ENCODE data around the gene TLR8.
"Not testable (repeated sequence)": the region's sequence is repeated elsewhere in the genome, so short reads cannot be mapped to it uniquely, and the experiment has no call there.

TLR8 gene

GRCh38 chrX:12912791-12913482 lies 6.5 kb downstream of the TLR8 start:
- FAIRE-seq (no peak), DNase-seq (ENCODE audit: insufficient read length, low spot score) (no peak)
- TF ChIP-seq POLR2A (IDR thresholded peaks at IDR 0.05; ENCODE audit: low read depth, low read length) = no peak

GRCh38 chrX:12917753-12918152 lies 11.3 kb downstream of the TLR8 start:
- DNase-seq (ENCODE audit: insufficient read length, low spot score) (no peak), FAIRE-seq (no peak)
- no peak for TF ChIP-seq POLR2A (IDR thresholded peaks at IDR 0.05; ENCODE audit: low read depth, low read length)

- DNase-seq (ENCODE audit: insufficient read length, low spot score) (no peak), FAIRE-seq (no peak)
- no peak for TF ChIP-seq POLR2A (IDR thresholded peaks at IDR 0.05; ENCODE audit: low read depth, low read length)
Measured at GRCh38 chrX:12919051-12919450, 12.6 kb downstream of the TLR8 start.

GRCh38 chrX:12919620-12920019 lies 13.2 kb downstream of the TLR8 start:
- no peak for TF ChIP-seq POLR2A (IDR thresholded peaks at IDR 0.05; ENCODE audit: low read depth, low read length)

GRCh38 chrX:12920990-12921389 lies 14.6 kb downstream of the TLR8 start:
- DNase-seq (ENCODE audit: insufficient read length, low spot score) (no peak), FAIRE-seq (no peak)
- no peak for TF ChIP-seq POLR2A (IDR thresholded peaks at IDR 0.05; ENCODE audit: low read depth, low read length)

More at GRCh38 chrX:12919620-12920019, 13.2 kb downstream of the TLR8 start:
- DNase-seq (ENCODE audit: insufficient read length, low spot score) (no peak), FAIRE-seq (no peak)

GRCh38 chrX:12921886-12922598 lies 15.6 kb downstream of the TLR8 start:
- DNase-seq (ENCODE audit: insufficient read length, low spot score) = no peak
- FAIRE-seq = no peak
- no peak for TF ChIP-seq POLR2A (IDR thresholded peaks at IDR 0.05; ENCODE audit: low read depth, low read length)

GRCh38 chrX:12922599-12922919 lies 16.1 kb downstream of the TLR8 start:
- TF ChIP-seq POLR2A (IDR thresholded peaks at IDR 0.05; ENCODE audit: low read depth, low read length) = no peak
- DNase-seq (ENCODE audit: insufficient read length, low spot score) (no peak), FAIRE-seq (no peak)

- no peak for FAIRE-seq
- no peak for DNase-seq (ENCODE audit: insufficient read length, low spot score)
- no peak for TF ChIP-seq POLR2A (IDR thresholded peaks at IDR 0.05; ENCODE audit: low read depth, low read length)
Measured at GRCh38 chrX:12929701-12930100, 23.3 kb downstream of the TLR8 start.

- DNase-seq (ENCODE audit: insufficient read length, low spot score) (no peak), FAIRE-seq (no peak)
- TF ChIP-seq POLR2A (IDR thresholded peaks at IDR 0.05; ENCODE audit: low read depth, low read length) = no peak
Measured at GRCh38 chrX:12930150-12930549, 23.7 kb downstream of the TLR8 start.

GRCh38 chrX:12932244-12932643 lies 25.8 kb downstream of the TLR8 start:
- DNase-seq (ENCODE audit: insufficient read length, low spot score) (no peak), FAIRE-seq (no peak)
- no peak for TF ChIP-seq POLR2A (IDR thresholded peaks at IDR 0.05; ENCODE audit: low read depth, low read length)

GRCh38 chrX:12934850-12935249 lies 28.4 kb downstream of the TLR8 start:
- no peak for TF ChIP-seq POLR2A (IDR thresholded peaks at IDR 0.05; ENCODE audit: low read depth, low read length)
- DNase-seq (ENCODE audit: insufficient read length, low spot score) = no peak
- FAIRE-seq = no peak

GRCh38 chrX:12936947-12937346 lies 30.5 kb downstream of the TLR8 start:
- TF ChIP-seq POLR2A (IDR thresholded peaks at IDR 0.05; ENCODE audit: low read depth, low read length) = no peak
- no peak for DNase-seq (ENCODE audit: insufficient read length, low spot score)
- no peak for FAIRE-seq

- FAIRE-seq; DNase-seq (ENCODE audit: insufficient read length, low spot score): not testable (repeated sequence)
Measured at GRCh38 chrX:12940471-12940870, 34.1 kb downstream of the TLR8 start.

- not testable (repeated sequence) for DNase-seq (ENCODE audit: insufficient read length, low spot score); FAIRE-seq
Measured at GRCh38 chrX:12943592-12943991, 37.2 kb downstream of the TLR8 start.

- not testable (repeated sequence) for DNase-seq (ENCODE audit: insufficient read length, low spot score); FAIRE-seq
Measured at GRCh38 chrX:12944452-12944851, 38.0 kb downstream of the TLR8 start.

Data from H54 (cell line).